Body of pancreas (tissue), 4 donors: ENCODE results near the gene ELK4.

Experiments used
- CTCF ChIP-seq, 7 experiments: fragments of 450-650 bp in 4 of 7; fragments of 200-600 bp in 3 of 7; sonication (generic) in 3 of 7; IDR thresholded peaks; one replicate each; pipeline ENCODE4 v1.5.1; 2016 to 2019; ENCODE audit warnings: antibody characterized with exemption in 7 of 7
- POLR2A ChIP-seq, 3 donors: fragments of 450-650 bp; IDR thresholded peaks; one replicate each; pipeline ENCODE4 v1.6.1; 2016; ENCODE audit warnings: antibody characterized with exemption in 3 of 3, mild to moderate bottlenecking in 2 of 3

- TF ChIP-seq POLR2A (IDR thresholded peaks at IDR 0.05) (no peak), CTCF (IDR thresholded peaks at IDR 0.05) (no peak)
Observed at GRCh38 chr1:205610901-205611466, 20.8 kb downstream of the ELK4 start.
